Upper lobe of right lung (tissue), 1 donor: ENCODE data around the gene SLC38A8. TPM values are rescaled to one million over a fixed set of nuclear protein-coding genes. Genes with fewer than 3 reads are reported as not detected.
A peak's percentile ranks its signal among the peaks of the same experiment; 100 is the strongest.

Experiments
- ATAC-seq: fragments of 200-7000 bp; cut with Tn5 transposase; one replicate; pipeline ENCODE4 v1.9.1; 2020; ENCODE audit warnings: mild to moderate bottlenecking, moderate library complexity
- DNase-seq: peaks from one replicate; pipeline ENCODE4 v3.0.0-alpha.2; 2020
- H3K27ac ChIP-seq: fragments of 200-600 bp; one replicate; pipeline ENCODE4 v1.8.0; 2022
- H3K27me3 ChIP-seq: fragments of 200-600 bp; one replicate; pipeline ENCODE4 v1.8.0; 2022; ENCODE audit warnings: mild to moderate bottlenecking
- H3K36me3 ChIP-seq: fragments of 200-600 bp; one replicate; pipeline ENCODE4 v1.8.0; 2022
- H3K4me1 ChIP-seq: fragments of 200-600 bp; one replicate; pipeline ENCODE4 v1.8.0; 2022
- H3K4me3 ChIP-seq: fragments of 200-600 bp; one replicate; pipeline ENCODE4 v1.8.0; 2022; ENCODE audit warnings: mild to moderate bottlenecking
- H3K9me3 ChIP-seq: fragments of 200-600 bp; one replicate; pipeline ENCODE4 v1.8.0; 2022
- intact Hi-C: fragments of 100-400 bp; cut with DNase I; formaldehyde crosslinking; loops from one replicate; pipeline ENCODE4 v1.11.0; 2022
- total RNA-seq: library from RNA; stranded (reverse); fragmentation: NEBNext Ultra II Directional; extraction: Animal tissue kit (Norgen Biotek cat#: 25700); gene quantifications from one replicate; pipeline ENCODE4 v1.2.1, GENCODE V29; 2021
- TF ChIP-seq, protein P1 (sequence below): fragments of 200-600 bp; IDR thresholded peaks from one replicate; pipeline ENCODE4 v1.8.0; 2022; ENCODE audit warnings: antibody characterized with exemption
- donor health status: DM: no; HTN: yes; CAD: no; lungs with severe emphysema.

SLC38A8 gene
- total RNA-seq, 1 donor from 2014 or later, result not detected

DNA sequence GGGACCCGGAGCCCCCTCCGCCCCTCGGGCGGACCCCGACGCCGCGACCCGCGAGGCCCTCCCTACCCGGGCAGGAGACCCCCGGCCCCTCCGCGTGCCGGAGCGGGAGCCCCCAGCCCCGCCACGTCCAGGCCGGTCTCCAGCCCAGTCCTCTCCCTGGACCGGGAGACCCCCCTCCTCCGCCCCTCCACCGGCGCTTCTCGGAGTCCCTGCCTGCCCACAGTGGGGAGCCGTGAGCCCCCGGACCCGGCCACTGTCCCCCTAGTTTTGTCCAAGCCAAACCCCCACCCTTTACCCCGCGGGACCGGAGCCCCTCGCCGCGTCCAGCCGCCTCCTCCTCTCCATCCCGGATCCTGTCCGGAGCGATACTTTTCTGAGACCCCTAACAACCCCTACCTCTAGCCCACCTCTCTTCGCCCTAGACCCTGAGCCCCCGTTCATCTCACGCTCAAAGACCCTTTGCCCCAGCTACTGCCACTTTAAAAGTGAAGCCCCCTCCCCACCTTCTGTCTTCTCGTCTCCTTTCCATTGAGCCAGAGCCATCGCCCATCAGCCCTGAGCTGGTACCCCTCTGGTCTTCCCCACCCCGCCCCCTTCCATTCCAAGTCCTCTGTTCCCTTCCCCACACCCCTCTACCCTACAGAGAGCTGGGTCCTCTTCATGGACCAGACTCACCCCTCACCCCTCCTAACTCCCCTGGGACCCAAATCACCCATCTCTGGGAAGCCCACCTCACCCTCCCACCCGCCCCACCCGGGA is 73.5 kb downstream of the SLC38A8 start:
- no peak overlapping the region for H3K4me3 ChIP-seq
- intact Hi-C loops, result no loop called here
- H3K27me3 ChIP-seq, result peaks cover 14% of the 10 kb centered on the region
- no peak overlapping the region for H3K27ac ChIP-seq
- TF ChIP-seq, protein P1, sequence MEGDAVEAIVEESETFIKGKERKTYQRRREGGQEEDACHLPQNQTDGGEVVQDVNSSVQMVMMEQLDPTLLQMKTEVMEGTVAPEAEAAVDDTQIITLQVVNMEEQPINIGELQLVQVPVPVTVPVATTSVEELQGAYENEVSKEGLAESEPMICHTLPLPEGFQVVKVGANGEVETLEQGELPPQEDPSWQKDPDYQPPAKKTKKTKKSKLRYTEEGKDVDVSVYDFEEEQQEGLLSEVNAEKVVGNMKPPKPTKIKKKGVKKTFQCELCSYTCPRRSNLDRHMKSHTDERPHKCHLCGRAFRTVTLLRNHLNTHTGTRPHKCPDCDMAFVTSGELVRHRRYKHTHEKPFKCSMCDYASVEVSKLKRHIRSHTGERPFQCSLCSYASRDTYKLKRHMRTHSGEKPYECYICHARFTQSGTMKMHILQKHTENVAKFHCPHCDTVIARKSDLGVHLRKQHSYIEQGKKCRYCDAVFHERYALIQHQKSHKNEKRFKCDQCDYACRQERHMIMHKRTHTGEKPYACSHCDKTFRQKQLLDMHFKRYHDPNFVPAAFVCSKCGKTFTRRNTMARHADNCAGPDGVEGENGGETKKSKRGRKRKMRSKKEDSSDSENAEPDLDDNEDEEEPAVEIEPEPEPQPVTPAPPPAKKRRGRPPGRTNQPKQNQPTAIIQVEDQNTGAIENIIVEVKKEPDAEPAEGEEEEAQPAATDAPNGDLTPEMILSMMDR, result no peak
- ATAC-seq (no peak), DNase-seq (no peak)
- H3K4me1 ChIP-seq, result no peaks in the 10 kb centered on the region
- no peaks in the 10 kb centered on the region for H3K36me3 ChIP-seq
- no peaks in the 10 kb centered on the region for H3K9me3 ChIP-seq

DNA sequence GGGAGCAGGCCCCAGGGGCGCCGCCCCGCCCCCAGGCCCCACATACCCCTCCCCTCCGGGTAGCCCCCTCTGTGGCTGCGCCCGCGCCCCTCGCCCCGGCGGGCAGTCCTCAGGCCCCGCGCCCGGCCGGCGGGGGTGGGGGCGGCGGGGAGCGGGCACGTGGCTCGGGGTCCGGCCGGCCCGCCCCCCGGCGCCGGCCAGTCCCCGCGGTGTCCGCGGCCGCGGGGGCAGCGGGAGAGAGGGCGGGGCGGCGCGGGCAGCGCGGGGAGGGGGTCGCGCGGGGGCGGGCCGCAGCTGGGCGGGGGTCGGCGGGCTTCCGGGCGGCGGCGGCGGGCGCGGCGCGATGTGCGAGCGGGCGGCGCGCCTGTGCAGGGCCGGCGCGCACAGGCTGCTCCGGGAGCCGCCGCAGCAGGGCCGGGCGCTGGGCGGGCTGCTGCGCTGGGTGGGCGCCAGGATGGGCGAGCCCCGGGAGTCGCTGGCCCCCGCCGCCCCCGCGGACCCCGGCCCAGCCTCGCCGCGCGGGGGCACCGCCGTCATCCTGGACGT is 74.2 kb downstream of the SLC38A8 start:
- Histone ChIP-seq H3K4me3 (peak overlapping the region; percentile 21), H3K36me3 (no peaks in the 10 kb centered on the region), H3K4me1 (no peaks in the 10 kb centered on the region), H3K27me3 (peaks cover 14% of the 10 kb centered on the region), H3K9me3 (no peaks in the 10 kb centered on the region), H3K27ac (no peak overlapping the region)
- intact Hi-C loops, result no loop called here
- TF ChIP-seq, protein P1, result no peak
- ATAC-seq (no peak), DNase-seq (no peak)

DNA sequence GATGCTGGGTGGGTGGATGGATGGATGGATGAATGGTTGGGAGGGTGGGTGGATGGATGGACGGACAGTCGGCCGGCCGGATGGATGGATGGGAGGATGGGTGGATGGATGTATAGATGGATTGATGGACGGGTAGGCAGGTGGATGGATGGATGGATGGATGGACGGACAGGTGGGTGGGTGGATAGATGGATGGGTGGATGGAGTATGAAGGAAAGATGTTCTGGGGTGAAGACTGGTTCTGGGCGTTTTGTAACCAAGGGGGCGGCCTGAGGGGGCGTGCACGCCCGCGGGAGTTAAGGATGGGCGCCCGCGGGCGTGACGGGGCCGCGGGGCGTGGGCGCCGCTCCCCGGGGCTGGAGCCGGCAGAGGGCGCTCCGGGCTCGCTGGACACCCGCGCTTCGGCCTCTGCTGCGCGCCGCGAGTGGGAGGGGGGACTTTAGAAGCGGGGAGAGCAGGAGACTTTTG is 74.7 kb downstream of the SLC38A8 start, which contains the start of gene NECAB2:
Gene NECAB2, plus strand, starts transcription at position 407 of the 468 bp plus-strand sequence. CDS start 405 bp downstream, outside the sequence.
- intact Hi-C loops, result no loop called here
- H3K27ac ChIP-seq, result no peak within 1 kb of the TSS
- H3K36me3 ChIP-seq, result no peaks in the 10 kb centered on the region
- H3K4me3 ChIP-seq, result peak within 1 kb of the TSS; percentile 21
- ATAC-seq, result peak; percentile 70
- no peaks in the 10 kb centered on the region for H3K9me3 ChIP-seq
- no peak for DNase-seq
- H3K4me1 ChIP-seq, result no peaks in the 10 kb centered on the region
- H3K27me3 ChIP-seq, result peaks cover 14% of the 10 kb centered on the region
- TF ChIP-seq, protein P1, result peak; percentile 56

DNA sequence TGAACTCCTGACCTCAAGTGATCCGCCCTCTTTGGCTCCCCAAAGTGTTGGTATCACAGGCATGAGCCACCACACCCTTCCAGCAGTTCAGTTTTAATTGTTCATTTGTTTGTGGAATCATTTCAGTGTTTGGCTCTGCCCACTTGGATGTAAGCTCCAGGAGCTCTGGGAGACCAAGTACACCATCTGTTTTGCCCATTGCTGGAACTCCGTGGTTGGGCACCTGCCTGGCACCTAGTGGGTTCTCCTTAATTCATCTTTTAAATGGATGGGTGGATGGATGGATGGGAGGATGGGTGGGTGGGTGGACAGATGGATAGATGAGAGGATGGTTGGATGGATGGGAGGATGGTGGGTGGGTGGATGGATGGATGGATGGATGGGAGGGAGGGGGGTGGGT is 75.5 kb downstream of the SLC38A8 start:
- TF ChIP-seq, protein P1, result no peak
- Histone ChIP-seq H3K9me3 (no peaks in the 10 kb centered on the region), H3K27ac (no peak overlapping the region), H3K4me3 (no peak overlapping the region), H3K4me1 (no peaks in the 10 kb centered on the region), H3K36me3 (peaks cover 7% of the 10 kb centered on the region), H3K27me3 (peaks cover 14% of the 10 kb centered on the region)
- intact Hi-C loops, result no loop called here
- no peak for ATAC-seq
- DNase-seq, result no peak

DNA sequence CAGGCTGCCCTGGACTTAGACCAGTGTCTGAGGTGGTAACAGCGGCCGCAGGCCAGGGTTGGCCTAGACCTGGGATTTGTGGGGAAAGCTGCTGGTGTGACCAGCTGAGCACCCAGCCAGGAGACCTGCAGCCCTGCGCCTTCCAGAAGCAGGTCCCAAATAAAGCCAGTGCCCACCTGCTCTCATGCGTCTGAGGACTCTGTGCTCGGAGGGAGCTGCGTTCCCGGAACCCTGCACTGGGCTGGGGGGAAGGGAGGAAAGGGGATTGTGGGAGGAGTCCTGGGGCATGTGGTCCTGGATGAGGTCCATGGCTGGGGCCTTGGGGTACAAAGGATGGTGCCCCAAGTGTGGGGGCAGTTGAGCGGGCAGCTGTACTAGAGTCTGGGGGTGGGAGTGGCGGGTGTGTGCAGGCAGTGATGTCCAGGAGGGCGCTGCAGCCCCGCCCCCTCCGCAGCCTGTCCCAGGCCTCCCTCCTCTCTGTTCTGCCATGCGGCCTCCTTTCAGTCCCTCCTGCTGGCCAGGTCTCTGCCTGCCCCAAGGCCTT is 76.4 kb downstream of the SLC38A8 start:
- ATAC-seq (no peak), DNase-seq (no peak)
- Histone ChIP-seq H3K27ac (no peak overlapping the region), H3K4me3 (no peak overlapping the region), H3K9me3 (no peaks in the 10 kb centered on the region), H3K27me3 (peaks cover 14% of the 10 kb centered on the region), H3K36me3 (peaks cover 15% of the 10 kb centered on the region), H3K4me1 (no peaks in the 10 kb centered on the region)
- intact Hi-C loops, result no loop called here
- TF ChIP-seq, protein P1, result no peak
